GM19238 (cell line): ENCODE data around the gene PLA2G12A.

Experiments
- DNase-seq: peaks from one replicate; pipeline ENCODE4 v3.0.0; 2011; ENCODE audit warnings: low spot score; ENCODE audit not compliant: insufficient read length

PLA2G12A gene

GRCh38 chr4:109729117-109729717 is 653 bp downstream of the PLA2G12A start:
- no peak for DNase-seq

- DNase-seq, result no peak
Observed at GRCh38 chr4:109728385-109728784, 1.5 kb downstream of the PLA2G12A start.

GRCh38 chr4:109723110-109723509 is 6.8 kb downstream of the PLA2G12A start:
- no peak for DNase-seq

DNA sequence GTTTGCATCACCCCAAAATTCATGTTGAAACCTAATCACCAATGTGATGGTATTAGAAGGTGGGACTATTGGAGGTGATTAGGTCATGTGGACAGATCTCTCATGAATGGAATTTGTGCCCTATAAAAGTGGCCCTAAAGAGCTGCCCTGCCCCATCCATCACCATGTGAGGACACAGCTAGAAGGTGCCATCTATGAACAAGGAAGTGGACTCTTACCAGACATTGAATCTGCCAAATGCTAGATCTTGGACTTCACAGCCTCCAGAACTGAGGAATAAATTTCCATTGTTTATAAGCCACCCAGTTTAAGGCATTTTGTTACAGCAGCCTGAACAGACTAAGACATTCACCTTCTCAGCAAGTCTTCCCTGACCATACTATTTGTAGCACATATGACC is 7.5 kb downstream of the PLA2G12A start:
- DNase-seq, result no peak

DNA sequence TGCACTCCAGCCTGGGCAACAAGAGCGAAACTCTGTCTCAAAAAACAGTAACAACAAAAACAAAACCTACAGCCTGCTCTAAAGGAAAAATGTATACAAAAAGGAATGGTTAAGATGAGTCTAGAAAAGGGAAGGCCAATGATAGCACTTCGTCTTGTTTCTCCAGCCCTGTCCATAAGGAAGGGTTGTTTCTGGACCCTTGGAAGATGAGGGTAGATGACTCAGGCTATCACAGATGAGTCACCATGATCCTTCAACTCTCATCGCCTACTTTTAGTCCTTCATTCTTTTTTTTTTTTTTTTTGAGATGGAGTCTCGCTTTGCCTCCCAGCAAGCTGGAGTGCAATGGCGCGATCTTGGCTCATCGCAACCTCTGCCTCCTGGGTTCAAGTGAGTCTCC is 8.8 kb downstream of the PLA2G12A start:
- DNase-seq, result no peak

GRCh38 chr4:109719604-109720003 is 10.3 kb downstream of the PLA2G12A start:
- no peak for DNase-seq

- no peak for DNase-seq
Observed at GRCh38 chr4:109718759-109719158, 11.1 kb downstream of the PLA2G12A start.

DNA sequence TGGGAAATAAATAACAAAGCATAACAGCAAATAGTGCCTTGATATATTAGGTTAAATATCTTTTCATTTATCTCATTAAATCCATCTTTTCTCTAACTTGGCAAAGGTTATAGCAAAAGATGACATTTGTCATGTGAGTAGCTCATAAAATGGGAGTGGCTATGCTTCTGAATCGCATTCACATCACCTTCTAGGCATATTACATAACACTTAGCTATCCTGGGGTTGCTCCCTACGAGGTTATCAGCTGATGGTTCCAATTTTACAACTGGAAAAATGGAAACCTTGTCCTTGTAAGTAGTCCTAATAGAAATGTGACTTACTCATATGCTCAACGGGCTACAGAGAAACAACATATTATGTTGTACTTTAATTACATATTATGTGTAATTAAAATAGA is 16.4 kb downstream of the PLA2G12A start:
- DNase-seq, result no peak

- DNase-seq, result no peak
Observed at GRCh38 chr4:109708990-109709389, 20.9 kb downstream of the PLA2G12A start.

DNA sequence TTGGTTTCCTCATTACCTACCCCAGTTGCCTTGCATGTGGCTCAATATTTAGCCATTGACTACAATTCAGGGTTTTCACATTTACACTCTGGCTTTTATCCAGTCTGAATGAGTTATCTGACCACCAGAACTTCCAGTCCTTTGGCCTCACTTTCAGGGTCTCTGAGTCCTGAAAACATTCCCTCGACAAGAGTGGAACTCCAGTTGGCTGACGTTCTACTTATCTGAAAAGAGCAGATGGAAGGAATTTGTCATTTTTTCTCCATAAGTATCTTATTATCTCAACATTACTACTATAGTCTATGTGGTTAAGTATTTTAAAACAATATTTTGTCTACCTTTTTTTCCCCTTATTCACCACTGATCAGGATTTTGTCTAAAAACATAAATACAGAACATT is 21.4 kb downstream of the PLA2G12A start:
- DNase-seq, result no peak

- no peak for DNase-seq
Observed at GRCh38 chr4:109703664-109704361, 26.1 kb downstream of the PLA2G12A start.

GRCh38 chr4:109702950-109703663 is 26.8 kb downstream of the PLA2G12A start, which contains the start of gene CASP6:
Gene CASP6 (minus strand): TSS chr4:109703445. CDS start chr4:109703395, 50 bp downstream.
- peak; percentile 55 for DNase-seq

- no peak for DNase-seq
Observed at GRCh38 chr4:109701566-109702410, 28.1 kb downstream of the PLA2G12A start.

- no peak for DNase-seq
Observed at GRCh38 chr4:109699553-109700225, 30.2 kb downstream of the PLA2G12A start.

- DNase-seq, result no peak
Observed at GRCh38 chr4:109698656-109699055, 31.2 kb downstream of the PLA2G12A start.

DNA sequence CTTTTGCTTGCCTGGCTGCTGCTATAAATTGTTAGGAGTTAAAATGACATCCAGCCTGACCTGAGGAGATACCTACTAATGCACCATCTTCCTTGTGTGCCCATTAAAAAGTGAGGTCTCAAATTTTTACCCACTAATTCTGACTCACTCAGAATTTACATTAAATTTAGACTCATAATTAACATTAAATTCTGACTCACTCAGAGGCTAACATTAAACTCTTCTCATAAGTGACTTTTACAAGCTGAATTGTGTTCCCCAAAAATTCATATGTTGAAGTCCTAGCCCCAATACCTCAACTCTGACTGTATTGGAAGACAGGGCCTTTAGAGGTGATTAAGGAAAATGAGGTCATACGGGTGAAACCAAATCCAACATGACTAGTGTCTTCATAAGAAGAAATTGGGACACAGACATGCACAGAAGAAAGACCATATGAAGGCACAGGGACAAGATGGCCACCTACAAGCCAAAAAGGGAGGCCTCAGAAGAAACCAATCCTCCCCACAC is 38.4 kb downstream of the PLA2G12A start:
- no peak for DNase-seq

- DNase-seq, result no peak
Observed at GRCh38 chr4:109690690-109691410, 39.0 kb downstream of the PLA2G12A start.

GRCh38 chr4:109684727-109685126 is 45.1 kb downstream of the PLA2G12A start:
- DNase-seq, result no peak

GRCh38 chr4:109683621-109684253 is 46.1 kb downstream of the PLA2G12A start:
- DNase-seq, result no peak

DNA sequence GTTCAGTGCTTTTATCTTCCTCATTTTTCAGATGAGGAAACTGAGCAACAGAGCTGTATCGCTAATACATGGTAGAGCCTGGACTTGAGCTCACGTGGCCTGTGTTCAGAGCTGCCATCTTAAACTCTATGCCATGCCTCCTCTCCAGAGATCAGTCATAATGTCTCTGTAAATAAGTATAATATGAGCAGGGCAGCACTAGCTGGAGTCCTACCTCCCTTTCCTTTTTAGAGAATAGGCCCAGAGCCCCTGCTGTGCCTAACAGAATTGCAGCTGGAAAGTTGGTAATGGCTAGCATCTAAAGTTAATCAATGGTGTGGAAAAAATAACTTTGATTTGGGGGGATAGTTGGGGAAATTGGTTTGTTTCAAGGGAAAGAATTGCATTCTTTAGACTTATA is 47.0 kb downstream of the PLA2G12A start:
- no peak for DNase-seq
